Measurements from ENCODE around the gene RBP2. TPM values are rescaled to one million over a fixed set of nuclear protein-coding genes. Genes with fewer than 3 reads are reported as not detected.

RBP2 gene
- total and polyA plus RNA-seq, 10 of the 15 experiments (the other 5 are each of a cell fraction or from before 2014, with no cell fraction given) = not detected

GRCh38 chr3:139523718-139524117, 47.4 kb upstream of the RBP2 start (continued):
- no peak for TF ChIP-seq ZBTB4 (CRISPR knock-in tag; IDR thresholded peaks at IDR 0.05)
- no peak for TF ChIP-seq ZNF384 (IDR thresholded peaks at IDR 0.05; ENCODE audit: borderline replicate concordance, low read depth, low read length)
- TF ChIP-seq ZNF592 (IDR thresholded peaks at IDR 0.05) = no peak
- no peak for TF ChIP-seq BCLAF1 (IDR thresholded peaks at IDR 0.05)

All from GM12878 (cell line).